Neural progenitor cell (in vitro differentiated cells): Measurements from ENCODE around the gene CABLES1.
"Not testable (repeated sequence)": the region's sequence is repeated elsewhere in the genome, so short reads cannot be mapped to it uniquely, and the experiment has no call there.

Experiments
- CTCF ChIP-seq: fragments of 200-600 bp; sonication (generic); IDR thresholded peaks from 2 replicates; pipeline ENCODE4 v1.5.1; 2017; ENCODE audit warnings: antibody characterized with exemption, mild to moderate bottlenecking
- EZH2phosphoT487 ChIP-seq: fragments of 200-600 bp; sonication (generic); IDR thresholded peaks from 2 replicates; pipeline ENCODE4 v1.6.1; 2017; ENCODE audit warnings: antibody characterized with exemption

GRCh38 chr18:23241833-23242496 is 106.7 kb downstream of the CABLES1 start:
- not testable (repeated sequence) for TF ChIP-seq CTCF, EZH2phosphoT487
